CD4-positive, alpha-beta memory T cell (primary cell): ENCODE results near the gene ST3GAL6. TPM values are rescaled to one million over a fixed set of nuclear protein-coding genes. Genes with fewer than 3 reads are reported as not detected.
"Not testable (repeated sequence)": the region's sequence is repeated elsewhere in the genome, so short reads cannot be mapped to it uniquely, and the experiment has no call there.

Experiments
- CTCF ChIA-PET: fragments of 350-600 bp; sonication (Branson Sonifier 250); formaldehyde crosslinking; loops from one replicate; lab custom pipeline; 2021; ENCODE audit warnings: inconsistent platforms; ENCODE audit not compliant: partially characterized antibody; lab: Charles Lee
- POLR2A ChIA-PET: fragments of 350-600 bp; sonication (Branson Sonifier 250); formaldehyde crosslinking; loops from one replicate; lab custom pipeline; 2021; ENCODE audit not compliant: partially characterized antibody; lab: Charles Lee
- DNase-seq, 5 donors: peaks; one replicate each; pipeline versions ENCODE4 v3.0.0 to v3.0.0-alpha.2; 2020 to 2022; ENCODE audit warnings: mixed read lengths in 1 of 5
- H3K27ac ChIP-seq: one replicate; pipeline ENCODE4 v1.7.0; 2013; ENCODE audit warnings: low read depth, low read length
- H3K27me3 ChIP-seq: 2 replicates; pipeline ENCODE4 v1.7.0; 2013; ENCODE audit warnings: mild to moderate bottlenecking, low read length, moderate library complexity; ENCODE audit not compliant: insufficient read depth
- H3K36me3 ChIP-seq: 2 replicates; pipeline ENCODE4 v1.7.0; 2013; ENCODE audit warnings: mild to moderate bottlenecking, low read length, moderate library complexity; ENCODE audit not compliant: insufficient read depth
- H3K4me1 ChIP-seq: 2 replicates; pipeline ENCODE4 v1.7.0; 2013; ENCODE audit warnings: mild to moderate bottlenecking, low read length, moderate library complexity; ENCODE audit not compliant: insufficient read depth
- H3K4me3 ChIP-seq, 2 donors: one replicate each; pipeline ENCODE4 v1.7.0; 2013; ENCODE audit warnings: low read length in 2 of 2, mild to moderate bottlenecking in 1 of 2
- H3K9me3 ChIP-seq, 2 donors: one replicate each; pipeline ENCODE4 v1.7.0; 2013; ENCODE audit warnings: low read length in 2 of 2, control low read depth in 1 of 2; ENCODE audit not compliant: control insufficient read depth in 1 of 2
- H3K27ac Mint-ChIP-seq, 7 donors: one replicate each; pipeline ENCODE4 v1.8.0; 2020 to 2021; ENCODE audit warnings: mixed read lengths in 7 of 7, mild to moderate bottlenecking in 6 of 7, inconsistent platforms in 3 of 7, moderate library complexity in 3 of 7
- H3K27me3 Mint-ChIP-seq, 2 donors: one replicate each; pipeline ENCODE4 v1.8.0; 2020 to 2021; ENCODE audit warnings: mixed read lengths in 2 of 2
- H3K36me3 Mint-ChIP-seq, 2 donors: one replicate each; pipeline ENCODE4 v1.8.0; 2020 to 2021; ENCODE audit warnings: mixed read lengths in 2 of 2, inconsistent platforms in 1 of 2, mild to moderate bottlenecking in 1 of 2
- H3K4me1 Mint-ChIP-seq, 4 donors: one replicate each; pipeline ENCODE4 v1.8.0; 2020 to 2021; ENCODE audit warnings: mixed read lengths in 4 of 4, mild to moderate bottlenecking in 1 of 4
- H3K4me3 Mint-ChIP-seq, 8 donors: one replicate each; pipeline ENCODE4 v1.8.0; 2020 to 2021; ENCODE audit warnings: mixed read lengths in 8 of 8, mild to moderate bottlenecking in 7 of 8, moderate library complexity in 6 of 8, inconsistent platforms in 3 of 8
- H3K9me3 Mint-ChIP-seq, 8 donors: one replicate each; pipeline ENCODE4 v1.8.0; 2020 to 2021; ENCODE audit warnings: mixed read lengths in 8 of 8, mild to moderate bottlenecking in 5 of 8, inconsistent platforms in 3 of 8, moderate library complexity in 1 of 8
- intact Hi-C: fragments of 100-400 bp; cut with micrococcal nuclease; formaldehyde crosslinking; loops from one replicate; pipeline ENCODE4 v1.15.1; 2023
- polyA plus RNA-seq, 2 donors: library from polyadenylated mRNA; unstranded; fragments of 300-500 nt; fragmentation: Illumina TruSeq; gene quantifications; one replicate each; pipeline ENCODE4 v1.2.3, GENCODE V29; 2021
- total RNA-seq, 2 experiments: library from RNA; stranded (reverse); gene quantifications; one replicate each; pipeline ENCODE4 v1.2.3, GENCODE V29; 2021

The ST3GAL6 gene
- total and polyA plus RNA-seq, 4 experiments from 2014 or later, result 0.15 to 1.3 (median 0.50) TPM; not detected in 1

DNA sequence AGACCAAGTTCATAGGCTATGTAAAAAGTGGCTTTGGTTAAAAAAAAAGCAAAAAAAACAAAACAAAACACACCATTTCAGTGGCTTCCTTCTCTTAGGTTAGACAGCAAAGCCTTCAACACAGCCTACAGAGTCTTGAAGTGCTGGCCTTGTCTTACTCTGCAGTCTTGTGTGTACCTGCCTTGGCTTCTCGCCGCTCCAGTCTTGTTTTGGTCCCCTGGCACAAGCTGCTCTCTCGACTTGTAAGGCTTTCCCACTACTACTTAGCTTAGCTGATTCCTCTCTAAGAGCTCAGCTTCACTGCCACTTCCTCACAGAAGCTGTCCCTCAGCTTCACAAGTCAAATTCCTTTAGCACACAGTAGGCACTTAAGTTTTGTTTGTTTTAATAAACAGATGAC, 63.0 kb downstream of the ST3GAL6 start:
- ChIA-PET POLR2A (no interaction called here), CTCF (interaction anchor here (1.5 to 2.0 kb wide), 2 partner anchors 9 to 11 kb away, joined by 6 to 8 read pairs; no protein-coding TSS in a partner anchor)
- Mint-ChIP-seq H3K27me3 (no peaks in the 10 kb centered on the region), H3K4me3 (no peak overlapping the region), H3K36me3 (no peaks in the 10 kb centered on the region), H3K27ac (no peak overlapping the region), H3K4me1 (no peaks in the 10 kb centered on the region), H3K9me3 (peaks cover 0 to 15% (median 8%) of the 10 kb centered on the region in 8 donors)
- intact Hi-C loops, result no loop called here
- no peak for DNase-seq
- H3K27me3 ChIP-seq, result no peaks in the 10 kb centered on the region
- no peak overlapping the region for H3K4me3 ChIP-seq
- H3K36me3 ChIP-seq, result no peaks in the 10 kb centered on the region
- no peaks in the 10 kb centered on the region for H3K9me3 ChIP-seq
- no peaks in the 10 kb centered on the region for H3K4me1 ChIP-seq
- no peak overlapping the region for H3K27ac ChIP-seq

DNA sequence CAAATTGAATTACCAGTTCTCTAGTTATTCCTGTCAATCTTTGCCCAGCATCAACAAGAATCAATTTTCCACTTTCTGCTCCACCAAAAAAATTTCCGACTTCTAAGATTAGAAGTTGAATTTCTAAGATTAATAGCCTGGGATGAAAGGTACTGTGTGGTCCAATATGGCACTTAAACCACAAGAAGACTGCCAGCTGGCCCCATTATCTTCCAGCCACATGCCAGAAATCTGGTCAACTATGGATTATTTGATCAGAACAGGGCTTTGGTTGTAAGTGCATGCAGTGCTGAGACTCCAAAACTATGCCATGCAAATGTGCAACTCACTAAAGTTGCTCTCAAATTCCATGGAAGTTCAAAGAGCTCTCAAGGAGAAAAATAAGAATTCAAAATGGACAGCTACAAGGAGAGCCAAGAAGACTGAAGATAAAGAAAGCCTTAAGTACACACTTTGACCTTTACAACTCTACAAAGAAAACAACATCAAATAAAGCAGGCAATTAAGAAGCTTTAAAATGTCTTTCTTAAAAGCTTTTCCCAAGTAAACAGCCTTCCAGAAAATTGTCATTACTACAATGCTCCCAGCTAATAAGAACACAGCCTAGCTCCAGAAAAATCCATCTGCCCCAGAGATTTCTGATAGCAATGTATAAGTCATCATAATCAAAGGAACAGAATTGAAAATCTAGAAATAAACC, 64.2 kb downstream of the ST3GAL6 start:
- ChIA-PET CTCF (interaction anchor here (1.0 to 2.0 kb wide), 2 partner anchors 10 to 14 kb away, joined by 4 to 8 read pairs; no protein-coding TSS in a partner anchor), POLR2A (no interaction called here)
- Mint-ChIP-seq H3K4me1 (no peaks in the 10 kb centered on the region), H3K4me3 (no peak overlapping the region), H3K27me3 (no peaks in the 10 kb centered on the region), H3K9me3 (peaks cover 0 to 26% (median 10%) of the 10 kb centered on the region in 8 donors), H3K36me3 (no peaks in the 10 kb centered on the region), H3K27ac (no peak overlapping the region)
- Histone ChIP-seq H3K4me3 (no peak overlapping the region), H3K36me3 (no peaks in the 10 kb centered on the region), H3K9me3 (no peaks in the 10 kb centered on the region), H3K27me3 (no peaks in the 10 kb centered on the region), H3K4me1 (no peaks in the 10 kb centered on the region), H3K27ac (no peak overlapping the region)
- intact Hi-C loops, result no loop called here
- DNase-seq, result no peak

GRCh38 chr3:98829246-98829832, 66.2 kb downstream of the ST3GAL6 start:
- H3K36me3 ChIP-seq, result no peaks in the 10 kb centered on the region
- no peaks in the 10 kb centered on the region for H3K4me1 Mint-ChIP-seq
- no peak overlapping the region for H3K27ac ChIP-seq
- H3K27me3 ChIP-seq, result no peaks in the 10 kb centered on the region
- CTCF ChIA-PET, result no interaction called here
- POLR2A ChIA-PET, result no interaction called here
- no peaks in the 10 kb centered on the region for H3K9me3 ChIP-seq
- H3K36me3 Mint-ChIP-seq, result no peaks in the 10 kb centered on the region
- DNase-seq, result no peak
- no peak overlapping the region for H3K4me3 ChIP-seq
- H3K27me3 Mint-ChIP-seq, result no peaks in the 10 kb centered on the region
- H3K9me3 Mint-ChIP-seq, result peaks cover 0 to 26% (median 10%) of the 10 kb centered on the region in 8 donors
- H3K4me3 Mint-ChIP-seq, result no peak overlapping the region
- H3K27ac Mint-ChIP-seq, result no peak overlapping the region
- H3K4me1 ChIP-seq, result no peaks in the 10 kb centered on the region
- intact Hi-C loops, result no loop called here

DNA sequence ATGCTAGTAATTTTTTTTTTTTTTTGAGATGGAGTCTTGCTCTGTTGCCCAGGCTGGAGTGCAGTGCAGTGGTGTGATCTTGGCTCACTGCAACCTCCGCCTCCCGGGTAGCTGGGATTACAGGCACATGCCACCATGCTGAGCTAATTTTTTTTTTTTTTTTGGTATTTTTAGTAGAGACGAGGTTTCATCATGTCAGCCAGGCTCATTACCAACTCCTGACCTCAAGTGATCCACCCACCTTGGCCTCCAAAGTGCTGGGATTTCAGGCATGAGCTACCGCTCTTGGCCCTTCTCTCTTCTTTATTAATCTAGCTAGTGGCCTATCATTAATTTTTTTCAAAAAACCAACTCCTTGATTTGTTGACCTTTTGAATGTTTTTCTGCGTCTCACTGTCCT, 67.9 kb downstream of the ST3GAL6 start:
- H3K4me1 Mint-ChIP-seq, POLR2A ChIA-PET, H3K27ac Mint-ChIP-seq, H3K36me3 Mint-ChIP-seq, H3K27ac ChIP-seq, H3K36me3 ChIP-seq, DNase-seq, H3K9me3 ChIP-seq, H3K4me1 ChIP-seq, H3K4me3 Mint-ChIP-seq, intact Hi-C loops, H3K27me3 Mint-ChIP-seq, H3K4me3 ChIP-seq, H3K27me3 ChIP-seq: not testable (repeated sequence)
- CTCF ChIA-PET, result interaction anchor here (0.7 to 2.2 kb wide), 5 partner anchors 10 to 977 kb away, joined by 3 to 11 read pairs (median 3); no protein-coding TSS in a partner anchor
- H3K9me3 Mint-ChIP-seq, result peaks cover 0 to 26% (median 10%) of the 10 kb centered on the region in 8 donors

- H3K27ac ChIP-seq, result no peak overlapping the region
- ChIA-PET CTCF (no interaction called here), POLR2A (no interaction called here)
- intact Hi-C loops, result no loop called here
- peaks cover 1 to 4% of the 10 kb centered on the region in 2 donors for H3K36me3 Mint-ChIP-seq
- no peaks in the 10 kb centered on the region for H3K36me3 ChIP-seq
- no peak overlapping the region for H3K4me3 ChIP-seq
- peaks cover 0 to 1% (median 0%) of the 10 kb centered on the region in 4 donors for H3K4me1 Mint-ChIP-seq
- H3K27me3 Mint-ChIP-seq, result peaks cover 2% of the 10 kb centered on the region in 2 donors
- H3K4me1 ChIP-seq, result no peaks in the 10 kb centered on the region
- H3K27ac Mint-ChIP-seq, result no peak overlapping the region
- H3K4me3 Mint-ChIP-seq, result no peak overlapping the region
- no peak for DNase-seq
- H3K27me3 ChIP-seq, result no peaks in the 10 kb centered on the region
- peaks cover 0 to 4% (median 0%) of the 10 kb centered on the region in 8 donors for H3K9me3 Mint-ChIP-seq
- no peaks in the 10 kb centered on the region for H3K9me3 ChIP-seq
Measured at GRCh38 chr3:98839846-98840245, 76.7 kb downstream of the ST3GAL6 start.

DNA sequence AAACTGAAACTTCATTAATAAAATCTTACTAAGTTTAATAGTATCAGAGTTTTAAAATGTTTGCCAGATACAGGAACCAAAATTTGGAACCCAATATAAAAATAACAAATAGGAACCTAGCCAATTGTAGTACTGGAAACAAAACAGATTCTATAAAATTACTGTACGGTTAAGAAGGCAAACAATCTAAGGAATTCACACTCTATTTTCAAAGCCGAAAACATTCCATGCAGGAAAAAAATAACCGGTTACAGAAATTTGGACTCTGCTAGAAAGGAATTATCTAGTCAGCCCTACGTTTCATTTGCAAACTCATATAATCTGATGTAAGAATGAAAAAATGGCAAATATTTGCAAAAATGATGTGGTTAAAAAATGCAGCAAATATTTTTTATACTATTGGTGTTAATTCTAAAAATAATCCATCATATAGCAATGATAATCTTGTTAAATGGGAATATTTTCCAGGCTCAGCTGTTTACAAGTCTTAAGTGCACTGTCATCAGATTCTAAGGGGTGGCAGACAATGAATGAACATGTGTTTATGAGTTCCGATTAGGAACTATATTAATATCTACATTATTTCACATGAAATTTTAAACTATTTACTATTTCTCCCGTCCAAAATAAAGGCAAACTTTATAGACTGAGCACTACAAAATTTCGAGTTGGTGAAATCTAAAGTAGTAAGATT, 80.3 kb downstream of the ST3GAL6 start:
- H3K36me3 ChIP-seq, result no peaks in the 10 kb centered on the region
- no peak overlapping the region for H3K27ac ChIP-seq
- no peak overlapping the region for H3K4me3 Mint-ChIP-seq
- intact Hi-C loops, result no loop called here
- no peak for DNase-seq
- H3K9me3 ChIP-seq, result no peaks in the 10 kb centered on the region
- H3K4me1 Mint-ChIP-seq, result peaks cover 0 to 1% (median 0%) of the 10 kb centered on the region in 4 donors
- ChIA-PET POLR2A (no interaction called here), CTCF (no interaction called here)
- no peaks in the 10 kb centered on the region for H3K4me1 ChIP-seq
- H3K27ac Mint-ChIP-seq, result no peak overlapping the region
- H3K36me3 Mint-ChIP-seq, result peaks cover 1 to 4% of the 10 kb centered on the region in 2 donors
- H3K9me3 Mint-ChIP-seq, result peaks cover 0 to 4% (median 0%) of the 10 kb centered on the region in 8 donors
- H3K4me3 ChIP-seq, result no peak overlapping the region
- H3K27me3 Mint-ChIP-seq, result peaks cover 2% of the 10 kb centered on the region in 2 donors
- no peaks in the 10 kb centered on the region for H3K27me3 ChIP-seq
